ENCODE data around the gene CASTOR1. TPM values are rescaled to one million over a fixed set of nuclear protein-coding genes. Genes with fewer than 3 reads are reported as not detected.
A peak's percentile ranks its signal among the peaks of the same experiment; 100 is the strongest.

Gene CASTOR1
- total RNA-seq, 2 donors from 2014 or later: 7.5 to 22.6 TPM

GRCh38 chr22:30260276-30260675, 29.0 kb downstream of the CASTOR1 start:
- Histone ChIP-seq H3K4me1 (ENCODE audit: control insufficient read depth in 1 of 2, low read depth in 2 of 2) (peaks cover 2 to 7% of the 10 kb centered on the region in 2 donors), H3K4me3 (no peak overlapping the region), H3K27me3 (replicated peaks; ENCODE audit: insufficient read depth) (no peaks in the 10 kb centered on the region), H3K27ac (no peak overlapping the region), H3K9me3 (no peaks in the 10 kb centered on the region), H3K36me3 (no peaks in the 10 kb centered on the region)
- TF ChIP-seq CTCF (IDR thresholded peaks at IDR 0.05): no peak
- ATAC-seq (ENCODE audit: insufficient number of reproducible peaks, low FRiP score, low read depth) (no peak), DNase-seq (ENCODE audit: low spot score) (no peak)

GRCh38 chr22:30254314-30254713, 35.0 kb downstream of the CASTOR1 start:
- peaks cover 2 to 22% of the 10 kb centered on the region in 2 donors for H3K4me1 ChIP-seq (ENCODE audit: control insufficient read depth in 1 of 2, low read depth in 2 of 2)
- no peak overlapping the region for H3K4me3 ChIP-seq
- H3K27ac ChIP-seq: no peak overlapping the region
- no peaks in the 10 kb centered on the region for H3K36me3 ChIP-seq
- DNase-seq (ENCODE audit: low spot score) (no peak), ATAC-seq (ENCODE audit: insufficient number of reproducible peaks, low FRiP score, low read depth) (no peak)
- no peak for TF ChIP-seq CTCF (IDR thresholded peaks at IDR 0.05)
- H3K9me3 ChIP-seq: no peaks in the 10 kb centered on the region
- no peaks in the 10 kb centered on the region for H3K27me3 ChIP-seq (replicated peaks; ENCODE audit: insufficient read depth)

GRCh38 chr22:30253205-30253852, 36.0 kb downstream of the CASTOR1 start:
- DNase-seq (ENCODE audit: low spot score): no peak
- ATAC-seq (ENCODE audit: insufficient number of reproducible peaks, low FRiP score, low read depth): no peak
- no peaks in the 10 kb centered on the region for H3K9me3 ChIP-seq
- H3K27ac ChIP-seq: no peak overlapping the region
- peaks cover 2 to 22% of the 10 kb centered on the region in 2 donors for H3K4me1 ChIP-seq (ENCODE audit: control insufficient read depth in 1 of 2, low read depth in 2 of 2)
- H3K27me3 ChIP-seq (replicated peaks; ENCODE audit: insufficient read depth): no peaks in the 10 kb centered on the region
- TF ChIP-seq CTCF (IDR thresholded peaks at IDR 0.05): no peak
- H3K4me3 ChIP-seq: peak overlapping the region; percentile 41
- no peaks in the 10 kb centered on the region for H3K36me3 ChIP-seq

- Histone ChIP-seq H3K27ac (no peak overlapping the region), H3K27me3 (replicated peaks; ENCODE audit: insufficient read depth) (no peaks in the 10 kb centered on the region), H3K4me3 (peak overlapping the region; percentile 41)
These were observed 36.7 kb downstream of the CASTOR1 start for GRCh38 chr22:30252411-30253204.

More at GRCh38 chr22:30252411-30253204, 36.7 kb downstream of the CASTOR1 start:
- no peak for TF ChIP-seq CTCF (IDR thresholded peaks at IDR 0.05)
- peaks cover 2 to 22% of the 10 kb centered on the region in 2 donors for H3K4me1 ChIP-seq (ENCODE audit: control insufficient read depth in 1 of 2, low read depth in 2 of 2)
- no peak for ATAC-seq (ENCODE audit: insufficient number of reproducible peaks, low FRiP score, low read depth)
- no peak for DNase-seq (ENCODE audit: low spot score)
- H3K36me3 ChIP-seq: no peaks in the 10 kb centered on the region
- no peaks in the 10 kb centered on the region for H3K9me3 ChIP-seq
